Inferior parietal cortex (tissue), 1 donor: ENCODE results near the gene DRD2.

Experiments used
- DNase-seq: peaks from one replicate; pipeline ENCODE4 v3.0.0-alpha.2; 2016; ENCODE audit errors: extremely low spot score

Gene DRD2

GRCh38 chr11:113372309-113372708 is 102.9 kb downstream of the DRD2 start:
- DNase-seq, result no peak

GRCh38 chr11:113370634-113371033 is 104.6 kb downstream of the DRD2 start:
- DNase-seq, result no peak

- no peak for DNase-seq
These were observed 105.8 kb downstream of the DRD2 start for GRCh38 chr11:113369411-113369810.

- no peak for DNase-seq
These were observed 109.3 kb downstream of the DRD2 start for GRCh38 chr11:113365895-113366294.

GRCh38 chr11:113363996-113364641 is 111.1 kb downstream of the DRD2 start:
- DNase-seq, result no peak

GRCh38 chr11:113363406-113363805 is 111.8 kb downstream of the DRD2 start:
- DNase-seq, result no peak
